ENCODE results near the gene SYNJ1. TPM values are rescaled to one million over a fixed set of nuclear protein-coding genes. Genes with fewer than 3 reads are reported as not detected.

The SYNJ1 gene
- total RNA-seq, 1 experiment from 2014 or later: 10.2 TPM

GRCh38 chr21:32587120-32587519 lies 140.7 kb downstream of the SYNJ1 start:
- Mint-ChIP-seq H3K27me3 (ENCODE audit: unreplicated experiment) (no peaks in the 10 kb centered on the region), H3K4me3 (ENCODE audit: low read depth, unreplicated experiment) (no peak overlapping the region), H3K4me1 (ENCODE audit: low read depth, unreplicated experiment) (no peaks in the 10 kb centered on the region), H3K9me3 (ENCODE audit: low read depth, unreplicated experiment) (no peaks in the 10 kb centered on the region), H3K27ac (ENCODE audit: unreplicated experiment) (no peak overlapping the region), H3K36me3 (ENCODE audit: insufficient read depth, unreplicated experiment) (no peaks in the 10 kb centered on the region)
- DNase-seq: no peak
- no TSS peak for BruUV-seq (replicated peaks)
- TF ChIP-seq CTCF (IDR thresholded peaks at IDR 0.05; ENCODE audit: unreplicated experiment): no peak
- intact Hi-C loops (cut with micrococcal nuclease; ENCODE audit: unreplicated experiment): no loop called here
- CTCF ChIA-PET: interaction anchor here (1.1 kb wide), 1 partner anchor 68 kb away, joined by 3 read pairs; no protein-coding TSS in a partner anchor

- H3K9me3 Mint-ChIP-seq (ENCODE audit: low read depth, unreplicated experiment): no peaks in the 10 kb centered on the region
- no peaks in the 10 kb centered on the region for H3K4me1 Mint-ChIP-seq (ENCODE audit: low read depth, unreplicated experiment)
- no peak for TF ChIP-seq CTCF (IDR thresholded peaks at IDR 0.05; ENCODE audit: unreplicated experiment)
- H3K36me3 Mint-ChIP-seq (ENCODE audit: insufficient read depth, unreplicated experiment): no peaks in the 10 kb centered on the region
- BruUV-seq (replicated peaks): no TSS peak
- CTCF ChIA-PET: no interaction called here
- intact Hi-C loops (cut with micrococcal nuclease; ENCODE audit: unreplicated experiment): no loop called here
- H3K27me3 Mint-ChIP-seq (ENCODE audit: unreplicated experiment): no peaks in the 10 kb centered on the region
- no peak overlapping the region for H3K4me3 Mint-ChIP-seq (ENCODE audit: low read depth, unreplicated experiment)
- DNase-seq: no peak
- no peak overlapping the region for H3K27ac Mint-ChIP-seq (ENCODE audit: unreplicated experiment)
Measured at GRCh38 chr21:32585970-32586369, 141.8 kb downstream of the SYNJ1 start.

- BruUV-seq (replicated peaks): no TSS peak
- intact Hi-C loops (cut with micrococcal nuclease; ENCODE audit: unreplicated experiment): no loop called here
Measured at GRCh38 chr21:32585042-32585710, 142.6 kb downstream of the SYNJ1 start, which contains the start of gene TCP10L. TSS of gene TCP10L (minus strand) at chr21:32585523. CDS start at chr21:32584304, 1,219 bp downstream.

GRCh38 chr21:32584472-32584871 lies 143.3 kb downstream of the SYNJ1 start:
- TF ChIP-seq CTCF (IDR thresholded peaks at IDR 0.05; ENCODE audit: unreplicated experiment): no peak
- no TSS peak for BruUV-seq (replicated peaks)
- H3K4me1 Mint-ChIP-seq (ENCODE audit: low read depth, unreplicated experiment): no peaks in the 10 kb centered on the region
- CTCF ChIA-PET: interaction anchor here (0.6 kb wide), 1 partner anchor 48 kb away, joined by 3 read pairs; no protein-coding TSS in a partner anchor
- no peak overlapping the region for H3K27ac Mint-ChIP-seq (ENCODE audit: unreplicated experiment)
- no peaks in the 10 kb centered on the region for H3K36me3 Mint-ChIP-seq (ENCODE audit: insufficient read depth, unreplicated experiment)
- H3K4me3 Mint-ChIP-seq (ENCODE audit: low read depth, unreplicated experiment): no peak overlapping the region
- H3K27me3 Mint-ChIP-seq (ENCODE audit: unreplicated experiment): no peaks in the 10 kb centered on the region
- DNase-seq: no peak
- intact Hi-C loops (cut with micrococcal nuclease; ENCODE audit: unreplicated experiment): no loop called here
- H3K9me3 Mint-ChIP-seq (ENCODE audit: low read depth, unreplicated experiment): no peaks in the 10 kb centered on the region

More at GRCh38 chr21:32585042-32585710, 142.6 kb downstream of the SYNJ1 start, which contains the start of gene TCP10L:
- CTCF ChIA-PET: no interaction called here
- no peak for TF ChIP-seq CTCF (IDR thresholded peaks at IDR 0.05; ENCODE audit: unreplicated experiment)
- Mint-ChIP-seq H3K27ac (ENCODE audit: unreplicated experiment) (no peak within 1 kb of the TSS), H3K9me3 (ENCODE audit: low read depth, unreplicated experiment) (no peaks in the 10 kb centered on the region), H3K36me3 (ENCODE audit: insufficient read depth, unreplicated experiment) (no peaks in the 10 kb centered on the region), H3K27me3 (ENCODE audit: unreplicated experiment) (no peaks in the 10 kb centered on the region), H3K4me1 (ENCODE audit: low read depth, unreplicated experiment) (no peaks in the 10 kb centered on the region), H3K4me3 (ENCODE audit: low read depth, unreplicated experiment) (no peak within 1 kb of the TSS)
- no peak for DNase-seq
